Left kidney (tissue), 8 donors: ENCODE measurements around the gene NOC4L. TPM values are rescaled to one million over a fixed set of nuclear protein-coding genes. Genes with fewer than 3 reads are reported as not detected.
"Not testable (repeated sequence)": the region's sequence is repeated elsewhere in the genome, so short reads cannot be mapped to it uniquely, and the experiment has no call there.

Source experiments
- DNase-seq: peaks from one replicate; pipeline ENCODE4 v3.0.0-alpha.2; 2013
- long read RNA-seq, 8 donors: transcript quantifications; one replicate each; lab custom pipeline, GENCODE V29; 2026
- polyA plus RNA-seq: library from polyadenylated mRNA; unstranded; fragments of 120-200 nt; gene quantifications from one replicate; pipeline ENCODE4 v1.2.1, GENCODE V29; 2013; ENCODE audit not compliant: insufficient read length

The NOC4L gene
- 11.9 TPM for polyA plus RNA-seq
- long read RNA-seq, donor 1, transcript NOC4L-201 (15 exons, 1,632 nt): major isoform, 9 of 13 reads
- long read RNA-seq, donor 1, partial matches to known transcripts: 0 of 13 reads
- long read RNA-seq, donor 1, other reads (novel, unspliced or antisense): 0 of 13 reads
- long read RNA-seq, donor 2, transcript NOC4L-201 (15 exons, 1,632 nt): major isoform, 6 of 7 reads
- long read RNA-seq, donor 2, partial matches to known transcripts: 0 of 7 reads
- long read RNA-seq, donor 2, other reads (novel, unspliced or antisense): 0 of 7 reads
- long read RNA-seq, donor 3, partial matches to known transcripts: 0 of 2 reads
- long read RNA-seq, donor 3, other reads (novel, unspliced or antisense): 0 of 2 reads
- long read RNA-seq, donor 4: 0 reads
- long read RNA-seq, donor 5, transcript NOC4L-201 (15 exons, 1,632 nt): major isoform, 8 of 10 reads
- long read RNA-seq, donor 5, partial matches to known transcripts: 0 of 10 reads
- long read RNA-seq, donor 5, other reads (novel, unspliced or antisense): 0 of 10 reads
- long read RNA-seq, donor 6, transcript NOC4L-201 (15 exons, 1,632 nt): major isoform, 13 of 13 reads
- long read RNA-seq, donor 6, partial matches to known transcripts: 0 of 13 reads
- long read RNA-seq, donor 6, other reads (novel, unspliced or antisense): 0 of 13 reads
- long read RNA-seq, donor 7, transcript NOC4L-201 (15 exons, 1,632 nt): major isoform, 5 of 6 reads
- long read RNA-seq, donor 7, partial matches to known transcripts: 0 of 6 reads
- long read RNA-seq, donor 7, other reads (novel, unspliced or antisense): 0 of 6 reads
- long read RNA-seq, donor 8, partial matches to known transcripts: 0 of 2 reads
- long read RNA-seq, donor 8, other reads (novel, unspliced or antisense): 0 of 2 reads

DNA sequence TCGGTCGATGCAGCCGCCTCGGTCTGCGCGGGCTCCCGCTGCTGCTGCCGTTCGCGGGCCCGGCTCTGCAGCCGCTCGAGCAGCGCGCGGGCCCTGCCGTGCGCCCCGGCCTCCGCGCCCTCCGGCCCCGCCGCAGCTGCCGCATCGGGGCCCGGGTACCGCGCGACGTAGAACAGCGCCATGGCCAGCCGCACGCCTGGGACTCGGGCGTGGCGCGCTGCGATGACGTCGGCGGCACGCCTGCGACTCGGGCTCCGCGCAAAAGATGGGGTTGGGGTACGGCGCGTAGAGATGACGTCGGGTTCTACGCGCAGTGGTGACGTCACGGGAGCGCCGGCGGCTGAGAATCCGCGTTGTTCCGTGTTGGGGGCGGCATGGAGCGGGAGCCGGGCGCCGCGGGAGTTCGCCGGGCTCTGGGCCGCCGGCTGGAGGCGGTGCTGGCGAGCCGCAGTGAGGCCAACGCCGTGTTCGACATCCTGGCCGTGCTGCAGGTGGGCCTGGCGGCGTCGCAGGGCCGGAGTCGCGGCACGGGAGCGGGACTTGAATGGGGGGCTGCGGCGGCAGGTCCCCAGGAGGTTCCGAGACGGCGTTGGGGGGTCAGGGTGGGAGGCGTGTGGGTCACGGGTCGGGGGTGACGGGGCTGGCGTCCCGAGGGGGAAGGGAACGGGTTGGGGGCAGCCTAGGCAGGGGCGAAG is at the start of gene NOC4L, which contains the start of gene DDX51:
Gene NOC4L, plus strand, starts transcription at position 343 of the 695 bp plus-strand sequence. Its CDS starts 32 bp downstream, at position 375.
Gene DDX51, minus strand, starts transcription at position 205 of the 695 bp plus-strand sequence. Its CDS starts 23 bp downstream, at position 182.
- peak; percentile 95 for DNase-seq

DNA sequence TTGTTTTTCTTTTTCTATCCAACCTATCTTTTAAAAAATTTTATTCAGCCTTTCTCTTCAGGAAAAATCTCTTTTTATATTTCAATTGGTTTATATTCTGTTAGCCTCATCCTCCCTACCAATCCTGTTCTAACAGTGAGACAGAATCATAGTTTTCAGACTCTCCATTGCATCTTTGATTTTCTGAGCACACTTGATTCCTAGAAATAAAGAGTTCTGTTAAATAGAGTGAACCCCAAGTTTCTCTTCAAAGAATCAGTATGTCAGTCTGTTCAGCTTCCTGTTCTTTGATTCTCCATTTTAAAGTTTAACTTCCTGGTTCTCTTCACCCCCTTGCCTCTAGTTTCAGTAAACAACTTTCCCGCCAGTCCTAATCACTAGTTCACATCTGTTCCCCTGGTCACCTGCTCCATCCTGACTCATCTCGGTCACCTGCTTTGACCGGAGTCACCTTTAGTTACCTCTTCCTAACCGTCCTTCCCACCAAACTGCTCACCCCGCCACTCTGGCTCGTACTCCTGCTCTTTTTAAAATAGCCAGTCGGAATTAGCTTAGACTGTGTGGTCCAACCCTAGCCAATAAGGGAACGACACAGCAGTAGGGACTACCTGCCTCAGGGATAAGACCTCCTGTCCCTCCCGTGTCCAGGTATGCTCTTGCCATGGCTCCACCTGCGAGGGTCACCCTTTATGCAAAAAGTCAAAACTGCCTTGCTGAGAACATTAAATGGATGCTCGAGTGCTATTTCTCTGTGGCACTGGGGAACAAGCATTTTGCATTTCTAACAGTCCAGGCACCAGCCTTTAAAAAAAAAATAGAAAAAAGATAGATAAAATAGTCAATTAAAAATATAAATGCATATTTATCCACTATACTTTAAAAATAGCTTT is 48.5 kb upstream of the NOC4L start:
- no peak for DNase-seq

DNA sequence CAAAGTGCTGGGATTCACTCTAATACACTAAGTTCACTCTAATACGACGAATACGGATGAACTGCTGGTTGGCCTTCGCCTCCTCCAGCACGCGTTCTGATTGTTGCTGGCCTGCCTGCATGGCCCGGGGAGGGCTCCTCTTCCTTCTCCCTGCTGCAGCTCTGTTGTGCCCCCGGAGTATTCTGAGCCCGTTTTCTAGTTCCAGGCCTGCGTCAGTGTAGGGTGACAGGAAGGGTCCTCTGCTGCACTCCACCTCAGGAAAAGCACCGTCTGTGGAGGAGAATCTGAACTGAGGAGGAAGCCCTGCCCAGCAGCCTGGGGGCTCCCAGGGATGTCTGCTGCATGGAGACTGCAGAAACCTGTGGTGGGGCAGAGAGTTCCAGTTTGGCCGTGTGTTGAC is 44.5 kb upstream of the NOC4L start:
- no peak for DNase-seq

DNA sequence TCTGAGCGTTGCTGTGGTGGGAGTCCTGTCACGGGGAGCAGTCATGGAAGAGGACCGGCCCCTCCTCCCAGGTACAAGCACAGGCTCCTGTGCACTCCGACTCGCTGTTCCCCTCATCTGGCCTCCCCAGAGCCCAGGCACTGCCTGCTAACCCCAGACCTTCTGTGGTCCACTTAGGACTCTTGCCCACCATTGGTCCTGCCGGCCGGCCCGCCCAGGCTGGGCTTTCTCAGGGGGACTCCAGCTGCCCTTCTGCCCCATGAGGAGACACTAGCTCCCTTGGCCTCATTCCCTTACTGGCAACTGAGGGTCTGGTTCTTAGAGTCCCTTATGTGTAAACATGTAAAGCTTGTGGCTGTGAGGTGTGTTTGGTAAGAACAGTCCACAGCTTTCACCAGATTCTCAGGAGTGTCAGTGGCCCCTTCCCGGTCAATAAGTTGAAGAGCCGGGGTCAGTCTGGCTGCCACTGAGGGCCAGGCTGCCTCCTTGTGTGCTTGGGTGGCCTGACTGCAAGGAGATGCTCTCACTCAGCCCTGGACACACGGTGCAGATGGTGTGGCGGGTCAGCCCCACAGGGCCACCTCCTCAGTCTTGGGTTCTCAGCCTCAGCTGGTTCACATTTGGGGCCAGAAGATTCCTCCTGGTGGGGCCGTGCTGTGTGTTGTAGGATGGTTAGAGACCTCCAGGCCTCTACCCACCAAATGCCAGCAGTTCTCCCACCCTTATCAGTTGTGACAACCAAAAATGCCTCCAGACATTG is 43.8 kb upstream of the NOC4L start:
- no peak for DNase-seq

DNA sequence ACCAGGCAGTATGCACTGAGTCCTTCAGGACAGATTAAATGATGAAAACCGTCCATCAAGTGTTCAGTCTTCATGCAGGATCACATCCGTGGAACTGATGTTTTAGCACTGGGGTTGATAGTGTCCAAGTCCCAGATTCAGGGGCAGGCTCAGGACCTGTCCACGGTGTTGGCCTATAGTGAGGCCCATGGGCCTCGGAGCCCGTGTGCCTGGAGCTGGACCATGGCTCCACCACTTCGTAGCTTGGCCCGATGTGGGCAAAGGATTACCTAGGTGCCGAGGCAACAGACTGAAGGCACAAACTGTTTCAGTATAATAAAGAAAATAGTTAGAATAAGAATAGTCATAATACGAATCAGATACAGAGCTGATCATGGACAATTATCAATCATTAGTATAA is 42.0 kb upstream of the NOC4L start:
- DNase-seq: no peak

DNA sequence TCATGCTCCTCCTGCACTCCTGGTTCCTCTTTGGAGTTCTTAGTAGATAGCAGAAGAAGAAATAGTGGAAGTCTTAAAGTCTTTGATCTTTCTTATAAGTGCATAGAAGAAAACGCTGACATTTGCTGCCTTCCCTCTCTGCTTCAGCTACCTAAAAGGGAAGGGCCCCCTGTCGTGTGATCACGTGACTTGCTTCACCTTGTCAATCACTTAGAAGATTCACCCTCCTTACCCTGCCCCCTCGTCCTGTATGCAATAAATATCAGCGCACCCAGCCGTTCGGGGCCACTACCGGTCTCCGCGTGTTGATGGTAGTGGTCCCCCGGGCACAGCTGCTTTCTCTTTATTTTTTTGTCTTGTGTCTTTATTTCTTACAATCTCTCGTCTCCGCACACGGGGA is 41.2 kb upstream of the NOC4L start:
- not testable (repeated sequence) for DNase-seq

DNA sequence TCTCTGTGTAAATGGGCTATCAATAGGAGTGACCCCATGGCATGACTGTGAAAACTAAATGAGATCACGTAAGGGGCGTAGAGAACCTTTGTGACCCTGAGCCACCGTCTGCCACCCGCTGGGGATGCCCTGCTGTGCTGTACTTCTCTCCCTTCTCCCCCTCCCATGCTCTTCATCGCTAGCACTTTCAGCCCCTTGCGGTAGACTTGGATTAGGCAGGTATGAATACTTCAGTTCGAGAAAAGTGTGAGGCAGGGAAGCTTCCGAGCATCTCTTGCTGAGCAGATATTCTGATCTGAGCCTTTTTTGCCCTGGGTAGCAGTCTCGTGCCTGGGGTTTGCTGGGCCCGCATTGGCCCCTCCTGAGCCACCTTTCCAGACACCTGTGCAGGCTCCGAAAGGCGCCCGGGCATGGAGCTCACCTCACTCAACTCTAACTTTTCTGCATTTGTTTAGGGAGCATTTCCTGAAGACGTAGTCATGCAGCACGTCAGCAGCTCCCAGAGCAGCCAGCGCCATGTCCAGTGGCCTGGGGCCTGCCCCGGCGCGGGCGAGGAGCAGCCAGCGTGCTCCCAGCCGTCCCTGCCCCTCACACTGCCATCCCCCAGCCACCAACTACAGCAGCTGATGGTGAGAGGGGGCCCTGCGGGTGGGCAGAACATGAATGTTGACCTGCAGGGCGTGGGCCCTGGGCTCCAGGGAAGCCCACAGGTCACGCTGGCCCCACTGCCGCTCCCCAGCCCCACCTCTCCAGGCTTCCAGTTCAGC is 40.5 kb upstream of the NOC4L start:
- no peak for DNase-seq

DNA sequence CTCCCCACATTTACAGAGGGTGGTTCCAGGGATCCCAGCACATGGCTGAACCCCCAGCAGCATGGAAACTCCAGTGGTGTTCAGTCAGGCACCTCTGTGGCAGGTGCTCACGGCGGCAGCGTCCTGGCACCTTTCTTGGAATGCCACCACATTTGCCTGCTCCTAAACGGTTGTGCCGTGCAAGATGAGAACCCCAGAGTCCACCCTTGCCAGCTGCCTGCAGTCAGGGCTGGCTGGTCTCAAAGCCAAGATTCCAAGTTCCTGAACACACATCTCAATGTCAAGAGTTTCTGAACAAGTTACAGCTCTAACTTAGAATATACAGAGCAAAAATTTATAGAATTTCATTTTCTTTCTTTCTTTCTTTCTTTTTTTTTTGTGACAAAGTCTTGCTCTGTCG is 38.8 kb upstream of the NOC4L start:
- no peak for DNase-seq

DNA sequence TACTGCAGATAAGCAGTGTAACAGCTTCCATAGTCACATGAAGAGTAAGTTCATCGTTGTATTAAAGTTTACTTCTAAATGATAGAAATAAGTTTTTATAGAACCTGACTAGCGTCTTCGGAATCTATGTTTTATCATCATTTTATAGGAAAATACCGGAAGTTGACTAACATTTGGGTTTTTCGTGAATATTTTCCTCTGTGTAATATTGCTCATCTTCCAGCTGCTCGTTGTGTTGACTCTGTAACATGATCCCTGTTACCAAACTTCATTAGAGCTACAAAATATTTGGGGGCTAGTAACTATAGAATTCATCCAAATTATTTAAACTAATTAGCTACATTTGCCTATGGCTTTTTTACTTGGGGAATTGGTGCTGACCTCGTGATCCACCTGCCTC is 37.3 kb upstream of the NOC4L start:
- no peak for DNase-seq

DNA sequence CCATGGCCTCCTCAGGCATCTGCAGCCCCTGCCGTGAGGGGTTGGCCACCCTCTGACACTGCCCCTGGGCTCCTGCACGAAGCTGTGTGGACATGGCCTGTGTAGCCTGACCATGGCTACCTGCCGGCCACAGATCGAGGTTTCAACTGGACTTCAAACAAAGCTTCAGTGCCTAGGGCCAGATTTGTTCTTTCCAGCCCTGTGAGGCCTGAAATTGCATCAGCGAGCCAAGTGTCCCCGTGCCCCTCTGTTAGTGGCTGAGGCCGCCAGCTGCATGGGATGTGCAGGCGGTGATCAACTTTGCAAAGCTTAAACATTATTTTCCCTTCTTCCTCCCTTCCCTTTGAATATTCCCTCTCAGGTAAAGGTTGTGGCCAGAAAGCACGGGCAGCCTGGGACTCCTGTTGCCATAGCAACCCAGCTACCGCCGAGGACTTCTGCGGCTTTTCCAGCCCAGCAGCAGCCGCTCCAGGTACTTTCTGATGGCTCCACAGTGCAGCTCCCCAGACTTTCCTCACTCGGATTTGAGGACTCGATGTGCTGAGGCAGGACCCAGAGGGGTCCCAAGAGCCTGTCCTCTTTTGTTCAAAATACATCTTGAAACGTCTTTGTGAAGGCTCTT is 35.9 kb upstream of the NOC4L start:
- DNase-seq: no peak

DNA sequence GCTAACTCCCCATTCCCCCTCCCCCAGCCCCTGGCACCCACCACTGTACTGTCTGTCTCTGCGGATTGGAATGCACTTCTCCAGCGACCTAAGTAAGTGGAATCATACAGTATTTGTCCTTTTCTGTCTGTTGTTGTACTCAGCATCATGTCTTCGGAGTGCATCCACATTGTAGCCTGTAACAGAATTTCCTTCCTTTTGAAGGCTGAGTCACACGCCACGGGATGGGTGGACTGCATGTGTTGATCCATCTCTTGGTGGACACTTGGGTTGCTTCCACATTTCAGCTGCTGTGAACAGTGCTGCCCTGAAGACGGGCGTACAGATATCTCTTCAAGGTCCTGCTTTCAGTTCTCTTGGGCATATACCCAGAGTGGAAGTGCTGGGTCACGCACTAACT is 34.5 kb upstream of the NOC4L start:
- DNase-seq: no peak

DNA sequence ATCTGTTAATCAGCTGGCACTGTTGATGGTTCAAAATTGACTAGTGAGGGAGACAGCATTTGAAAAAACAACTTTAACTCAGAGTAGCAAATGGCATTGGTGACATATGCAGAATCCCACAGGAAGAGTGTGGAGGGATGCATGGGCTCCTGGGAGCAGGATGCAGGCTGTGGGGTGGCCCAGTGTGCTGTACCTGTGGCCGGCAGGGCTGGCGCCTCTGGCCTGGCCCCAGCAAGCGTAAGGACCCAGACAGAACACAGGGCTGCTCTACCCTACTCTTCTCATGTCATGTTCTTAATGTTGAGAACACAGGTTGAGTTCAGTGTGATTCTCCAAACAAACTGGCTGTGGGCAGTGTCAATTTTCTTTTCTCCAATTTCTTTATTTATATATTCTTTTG is 33.6 kb upstream of the NOC4L start:
- no peak for DNase-seq

DNA sequence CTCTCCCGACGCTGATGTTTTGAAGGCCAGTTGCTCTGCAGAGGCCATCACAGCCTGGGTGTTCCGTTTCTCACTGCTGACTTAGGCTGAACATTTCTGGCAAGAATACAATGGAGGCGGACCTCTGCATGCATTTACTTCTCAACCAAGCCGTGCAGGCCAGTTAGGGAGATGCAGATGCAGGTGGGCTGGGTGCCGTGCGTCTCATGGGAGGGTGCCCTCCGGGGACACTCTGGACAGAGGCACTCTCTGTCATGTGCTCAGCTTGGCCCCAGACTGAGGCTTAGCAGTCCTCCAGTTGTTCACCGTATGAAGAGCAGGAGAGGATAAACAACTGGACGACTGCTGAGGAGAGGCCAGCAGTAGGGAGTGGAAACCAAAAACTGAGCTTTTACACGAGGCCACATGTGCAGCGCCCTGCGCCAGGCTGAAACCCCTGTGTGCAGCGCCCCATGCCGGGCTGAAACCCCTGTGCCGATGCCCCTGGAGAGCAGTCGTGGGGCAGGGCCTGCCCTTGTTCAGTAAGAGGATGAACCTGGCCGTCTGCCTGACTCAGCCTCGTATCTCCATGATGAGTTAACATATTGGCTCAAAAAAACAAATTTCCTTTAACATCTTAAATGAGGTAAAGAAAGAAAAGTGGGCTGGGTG is 32.5 kb upstream of the NOC4L start:
- DNase-seq: no peak

DNA sequence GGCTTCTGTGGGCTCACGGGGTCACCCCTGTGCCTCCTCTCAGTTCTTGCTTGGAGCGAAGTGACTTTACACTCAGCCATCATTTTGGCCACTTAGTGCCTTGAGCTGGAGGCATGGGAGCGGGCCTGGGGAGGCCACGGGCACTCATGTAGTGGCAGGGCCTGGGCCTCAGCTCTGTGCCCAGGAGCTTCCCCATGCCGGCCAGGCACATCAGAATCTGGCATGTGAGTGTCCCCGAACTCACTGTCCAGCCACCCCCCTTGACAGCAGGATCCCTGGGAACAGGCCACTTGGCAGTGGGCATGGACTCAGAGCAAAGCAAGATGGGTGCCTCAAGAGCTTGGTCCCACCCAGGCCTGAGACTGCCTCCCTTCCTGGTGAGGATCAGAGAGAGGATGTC is 29.6 kb upstream of the NOC4L start:
- no peak for DNase-seq

DNA sequence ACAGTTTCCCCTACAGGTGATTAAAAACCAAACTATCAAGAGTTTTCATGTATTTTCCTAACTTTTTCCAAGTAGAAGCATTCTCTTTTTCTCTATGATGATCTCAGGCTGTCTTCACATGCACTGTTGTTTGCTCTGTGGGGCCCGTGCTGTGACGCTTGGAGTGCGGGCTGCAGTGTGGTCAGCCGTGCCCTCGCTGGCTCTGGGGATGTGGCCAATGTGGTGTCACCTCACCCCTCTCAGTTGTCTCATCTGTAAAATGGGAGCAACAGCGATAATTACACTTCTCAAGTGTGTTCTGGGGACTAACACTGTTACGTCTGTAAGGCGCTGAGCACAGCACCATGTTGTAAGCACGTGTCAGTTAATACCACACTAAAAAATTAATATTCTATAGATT is 28.8 kb upstream of the NOC4L start:
- no peak for DNase-seq

DNA sequence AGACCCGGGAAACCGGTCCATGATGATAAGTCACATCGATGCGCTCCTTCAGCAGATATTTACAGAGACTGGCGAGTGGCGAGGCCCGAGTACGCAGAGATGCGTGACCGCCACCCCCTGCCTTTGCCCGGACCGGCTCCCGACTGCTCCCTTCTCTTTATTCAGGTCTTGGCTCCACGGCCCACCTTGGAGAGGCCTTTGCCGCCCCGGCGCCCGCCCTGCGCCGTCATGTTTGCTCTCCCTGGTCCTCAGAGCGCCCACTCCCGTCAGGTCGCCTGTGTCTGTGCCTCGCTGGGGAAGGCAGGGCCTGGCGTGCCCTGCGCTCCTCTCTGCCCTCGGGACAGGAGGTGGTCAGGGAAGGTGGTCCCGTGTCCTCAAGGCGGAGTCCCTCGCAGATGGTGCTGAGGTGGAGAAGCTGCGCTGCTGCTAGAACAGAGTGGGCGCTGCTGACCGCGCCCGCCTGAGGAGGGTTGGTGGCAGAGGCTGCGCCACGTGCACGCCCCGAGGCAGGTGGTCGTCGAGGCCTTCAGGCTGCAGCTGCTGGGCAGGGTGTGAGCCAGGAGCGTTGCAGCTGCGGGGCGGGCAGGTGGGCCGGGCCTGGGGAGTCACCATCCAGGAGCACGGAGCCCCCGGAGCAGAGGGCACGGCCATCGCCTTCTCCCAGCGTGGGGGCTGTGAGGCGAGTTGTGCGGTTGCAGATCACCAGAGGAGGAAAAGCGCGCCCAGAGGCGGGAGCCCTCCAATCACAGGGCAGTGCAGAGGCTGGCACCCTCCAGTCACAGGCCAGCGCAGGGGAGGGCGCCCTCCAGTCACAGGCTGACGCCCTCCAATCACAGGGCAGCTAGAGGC is 27.3 kb upstream of the NOC4L start:
- no peak for DNase-seq

DNA sequence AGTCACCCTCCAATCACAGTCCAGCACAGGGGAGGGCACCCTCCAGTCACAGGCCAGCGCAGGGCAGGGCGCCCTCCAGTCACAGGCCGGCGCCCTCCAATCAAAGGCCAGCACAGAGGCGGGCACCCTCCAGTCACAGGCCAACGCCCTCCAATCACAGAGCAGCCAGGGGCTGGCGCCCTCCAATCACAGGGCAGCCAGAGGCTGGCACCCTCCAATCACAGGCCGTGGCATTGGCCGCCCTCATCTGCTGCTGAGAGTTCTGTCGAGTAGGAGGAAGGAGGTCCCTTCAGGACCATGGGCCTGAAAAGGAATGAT is 26.7 kb upstream of the NOC4L start:
- DNase-seq: no peak

DNA sequence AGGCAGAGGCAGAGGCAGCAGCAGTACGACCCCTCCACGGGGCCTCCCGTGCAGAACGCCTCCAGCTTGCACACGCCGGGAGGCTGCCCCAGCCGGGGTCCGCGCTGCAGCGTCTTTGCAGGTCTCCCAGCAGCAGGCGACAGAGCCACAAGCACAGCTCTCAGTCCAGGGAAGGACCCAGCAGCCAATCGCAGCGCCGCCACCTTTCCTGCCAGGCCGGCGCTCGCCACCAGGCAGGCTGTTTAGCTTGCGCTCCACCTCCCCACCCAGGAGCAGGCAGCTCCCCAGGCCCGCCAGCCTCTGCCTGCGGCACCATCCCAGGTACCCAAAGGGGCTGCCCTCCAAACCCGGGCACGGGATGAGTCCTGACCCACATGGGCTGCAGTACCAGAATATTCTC is 25.4 kb upstream of the NOC4L start:
- DNase-seq: no peak
